IPS-20b (cell line): ENCODE measurements around the gene LCE6A.

ENCODE experiments used
- H3K27ac ChIP-seq: one replicate; pipeline ENCODE4 v1.5.1; 2013; ENCODE audit warnings: low read length
- H3K27me3 ChIP-seq: 2 replicates; pipeline ENCODE4 v1.6.1; 2013; ENCODE audit warnings: mild to moderate bottlenecking, low read length, inconsistent platforms; ENCODE audit not compliant: insufficient read depth
- H3K36me3 ChIP-seq: 2 replicates; pipeline ENCODE4 v1.6.1; 2013; ENCODE audit warnings: low read depth, mild to moderate bottlenecking, inconsistent platforms, low read length, moderate library complexity; ENCODE audit not compliant: insufficient read depth
- H3K4me1 ChIP-seq: 2 replicates; pipeline ENCODE4 v1.6.1; 2013; ENCODE audit warnings: mild to moderate bottlenecking, control low read depth, inconsistent platforms, low read length, moderate library complexity; ENCODE audit not compliant: insufficient read depth
- H3K4me3 ChIP-seq: 2 replicates; pipeline ENCODE4 v1.5.1; 2013; ENCODE audit warnings: mild to moderate bottlenecking, low read length, inconsistent platforms
- H3K9ac ChIP-seq: 2 replicates; pipeline ENCODE4 v1.6.1; 2013; ENCODE audit warnings: low read depth, mild to moderate bottlenecking, inconsistent platforms, low read length, moderate library complexity
- H3K9me3 ChIP-seq: 2 replicates; pipeline ENCODE4 v1.6.1; 2013; ENCODE audit warnings: mild to moderate bottlenecking, low read depth, low read length, inconsistent platforms; ENCODE audit not compliant: insufficient read depth

The LCE6A gene

GRCh38 chr1:152842556-152842955, at the start of gene LCE6A:
TSS of gene LCE6A (plus strand) at chr1:152842856. CDS start at chr1:152843521, 665 bp downstream.
- Histone ChIP-seq H3K9me3 (peaks cover 36% of the 10 kb centered on the region), H3K36me3 (no peaks in the 10 kb centered on the region), H3K9ac (no peak within 1 kb of the TSS), H3K27me3 (no peaks in the 10 kb centered on the region), H3K4me3 (no peak within 1 kb of the TSS), H3K27ac (no peak within 1 kb of the TSS), H3K4me1 (no peaks in the 10 kb centered on the region)

DNA sequence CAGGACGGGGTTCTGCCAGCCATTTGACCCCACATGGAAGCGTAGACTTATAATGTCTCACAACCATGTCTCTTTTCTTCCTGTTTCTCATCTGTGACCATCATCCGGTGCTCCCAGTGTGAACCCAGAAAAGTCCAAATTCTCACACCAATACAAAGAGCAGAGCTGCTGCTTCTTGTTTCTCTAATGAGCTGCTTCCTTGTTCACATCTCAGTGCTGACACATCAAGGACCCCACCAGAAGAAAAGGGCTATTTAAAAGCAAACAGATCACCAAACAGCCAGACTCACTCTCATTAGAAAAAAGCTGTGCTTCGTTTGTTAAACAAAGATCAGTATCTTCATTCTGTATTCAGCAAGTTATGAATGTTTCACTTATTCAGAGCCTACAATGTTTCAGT, 47.0 kb upstream of the LCE6A start:
- Histone ChIP-seq H3K4me3 (no peak overlapping the region), H3K27ac (no peak overlapping the region)

DNA sequence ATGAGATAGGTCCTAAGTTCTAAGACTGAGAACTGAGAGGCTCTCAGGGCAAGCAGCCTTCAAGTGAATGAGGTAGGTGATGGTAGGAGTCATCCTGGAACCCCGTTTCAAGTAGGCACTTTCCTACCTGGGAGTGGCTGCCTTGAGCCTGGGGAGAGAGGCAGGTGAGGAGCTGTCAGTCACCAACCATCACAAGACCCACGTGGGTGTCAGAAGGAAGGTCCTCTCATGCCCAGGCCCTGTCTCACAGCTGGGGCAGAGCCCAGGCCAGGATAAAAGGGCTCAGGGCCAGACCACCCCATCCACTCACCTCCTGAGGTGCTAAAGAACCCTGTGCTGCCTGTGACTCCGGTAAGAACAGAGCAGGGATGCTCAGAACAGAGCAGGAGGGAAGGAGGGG, 46.2 kb upstream of the LCE6A start, which contains the start of gene LCE1D:
LCE1D (plus strand) TSS at position 301 of the 400 bp plus-strand sequence. CDS start 1,074 bp downstream, outside the sequence.
- Histone ChIP-seq H3K9me3 (peaks cover 4% of the 10 kb centered on the region; the same call in 1 of the 2 replicates), H3K4me3 (no peak within 1 kb of the TSS), H3K27me3 (no peaks in the 10 kb centered on the region), H3K9ac (no peak within 1 kb of the TSS), H3K27ac (no peak within 1 kb of the TSS), H3K36me3 (no peaks in the 10 kb centered on the region), H3K4me1 (no peaks in the 10 kb centered on the region)

More for the DNA sequence above, 47.0 kb upstream of the LCE6A start:
- Histone ChIP-seq H3K9me3 (peaks cover 1% of the 10 kb centered on the region; the same call in 1 of the 2 replicates), H3K36me3 (no peaks in the 10 kb centered on the region), H3K4me1 (no peaks in the 10 kb centered on the region), H3K27me3 (no peaks in the 10 kb centered on the region), H3K9ac (no peak overlapping the region)

- no peak overlapping the region for H3K9ac ChIP-seq
- no peaks in the 10 kb centered on the region for H3K27me3 ChIP-seq
- H3K27ac ChIP-seq, result no peak overlapping the region
- peaks cover 39% of the 10 kb centered on the region for H3K9me3 ChIP-seq
- H3K36me3 ChIP-seq, result no peaks in the 10 kb centered on the region
- H3K4me3 ChIP-seq, result no peak overlapping the region
- no peaks in the 10 kb centered on the region for H3K4me1 ChIP-seq
Observed at GRCh38 chr1:152801333-152801732, 41.3 kb upstream of the LCE6A start.

DNA sequence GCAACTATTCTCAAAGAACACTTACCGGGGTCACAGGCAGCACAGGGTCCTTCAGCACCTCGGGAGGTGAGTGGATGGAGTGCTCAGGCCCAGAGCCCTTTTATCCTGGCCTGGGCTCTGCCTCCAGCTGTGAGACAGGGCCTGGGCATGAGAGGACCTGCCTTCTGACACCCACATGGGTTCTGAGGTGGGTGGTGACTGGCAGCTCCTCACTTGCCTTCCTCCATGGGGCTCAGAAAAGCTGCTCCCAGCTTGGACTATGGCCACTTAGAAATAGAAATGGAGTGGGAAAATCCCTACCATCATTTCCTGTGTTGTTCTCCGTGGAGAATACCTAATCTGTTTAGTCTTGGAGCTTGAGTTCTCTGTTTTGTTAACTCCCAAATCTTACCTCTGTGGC, 36.1 kb upstream of the LCE6A start, which contains the start of gene LCE1C:
LCE1C (minus strand) TSS at position 76 of the 400 bp plus-strand sequence. CDS start 1,173 bp downstream, outside the sequence.
- no peak within 1 kb of the TSS for H3K4me3 ChIP-seq
- no peak within 1 kb of the TSS for H3K9ac ChIP-seq
- H3K27me3 ChIP-seq, result no peaks in the 10 kb centered on the region
- H3K36me3 ChIP-seq, result no peaks in the 10 kb centered on the region
- no peaks in the 10 kb centered on the region for H3K4me1 ChIP-seq
- H3K9me3 ChIP-seq, result peaks cover 56% of the 10 kb centered on the region
- H3K27ac ChIP-seq, result no peak within 1 kb of the TSS

GRCh38 chr1:152811050-152811449, 31.6 kb upstream of the LCE6A start:
- Histone ChIP-seq H3K9ac (no peak overlapping the region), H3K4me1 (no peaks in the 10 kb centered on the region), H3K27me3 (no peaks in the 10 kb centered on the region), H3K36me3 (no peaks in the 10 kb centered on the region), H3K27ac (no peak overlapping the region), H3K4me3 (no peak overlapping the region), H3K9me3 (peaks cover 51% of the 10 kb centered on the region)

GRCh38 chr1:152811671-152812070, 31.0 kb upstream of the LCE6A start, which contains the start of gene LCE1B:
TSS of gene LCE1B (plus strand) at chr1:152811971. CDS start at chr1:152812447, 476 bp downstream.
- H3K9ac ChIP-seq, result no peak within 1 kb of the TSS
- no peaks in the 10 kb centered on the region for H3K4me1 ChIP-seq
- no peaks in the 10 kb centered on the region for H3K27me3 ChIP-seq
- no peaks in the 10 kb centered on the region for H3K36me3 ChIP-seq
- H3K27ac ChIP-seq, result no peak within 1 kb of the TSS
- H3K4me3 ChIP-seq, result no peak within 1 kb of the TSS
- peaks cover 48% of the 10 kb centered on the region for H3K9me3 ChIP-seq

DNA sequence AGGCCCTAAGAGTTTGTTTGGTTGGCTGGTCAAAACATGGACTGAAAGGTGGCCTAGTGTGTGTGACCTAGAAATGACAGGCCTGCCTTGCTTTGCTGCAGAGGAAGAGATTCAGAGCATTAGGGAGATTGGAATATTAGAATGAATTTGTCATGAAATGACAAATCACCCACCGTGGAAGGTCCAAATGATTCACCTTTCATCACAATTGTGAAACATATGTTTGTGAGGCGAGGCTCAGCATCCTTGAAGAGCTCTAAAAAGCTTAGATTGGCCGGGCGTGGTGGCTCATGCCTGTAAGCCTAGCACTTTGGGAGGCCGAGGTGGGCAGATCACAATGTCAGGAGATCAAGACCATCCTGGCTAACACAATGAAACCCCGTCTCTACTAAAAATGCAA, 25.3 kb upstream of the LCE6A start:
- Histone ChIP-seq H3K27ac (no peak overlapping the region), H3K27me3 (no peaks in the 10 kb centered on the region), H3K4me1 (no peaks in the 10 kb centered on the region), H3K9me3 (peaks cover 33% of the 10 kb centered on the region), H3K4me3 (no peak overlapping the region), H3K9ac (no peak overlapping the region), H3K36me3 (no peaks in the 10 kb centered on the region)

DNA sequence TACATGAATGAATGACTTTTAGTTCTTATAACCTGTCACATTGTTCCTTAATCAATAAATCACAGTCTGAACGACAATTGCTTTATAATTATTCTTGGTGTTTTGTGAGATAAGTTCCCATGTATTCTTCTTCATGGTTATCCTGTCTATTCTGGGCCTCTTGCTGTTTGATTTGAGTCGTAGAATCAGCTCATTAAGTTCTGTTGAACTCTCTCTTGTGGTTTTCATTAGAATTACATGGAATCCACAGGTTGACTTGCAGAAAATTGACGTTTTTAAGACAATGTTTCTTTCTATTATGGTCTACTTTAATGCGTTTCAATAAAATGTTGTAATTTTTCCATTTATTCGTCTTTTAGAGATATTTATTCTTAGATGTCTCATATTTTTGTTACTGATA, 19.4 kb upstream of the LCE6A start:
- H3K36me3 ChIP-seq, result no peaks in the 10 kb centered on the region
- no peak overlapping the region for H3K27ac ChIP-seq
- H3K4me1 ChIP-seq, result no peaks in the 10 kb centered on the region
- no peak overlapping the region for H3K4me3 ChIP-seq
- no peak overlapping the region for H3K9ac ChIP-seq
- H3K9me3 ChIP-seq, result peaks cover 28% of the 10 kb centered on the region
- H3K27me3 ChIP-seq, result no peaks in the 10 kb centered on the region

GRCh38 chr1:152824964-152825363, 17.7 kb upstream of the LCE6A start:
- no peak overlapping the region for H3K9ac ChIP-seq
- no peaks in the 10 kb centered on the region for H3K4me1 ChIP-seq
- no peaks in the 10 kb centered on the region for H3K27me3 ChIP-seq
- H3K27ac ChIP-seq, result no peak overlapping the region
- peaks cover 43% of the 10 kb centered on the region for H3K9me3 ChIP-seq
- H3K36me3 ChIP-seq, result no peaks in the 10 kb centered on the region
- H3K4me3 ChIP-seq, result no peak overlapping the region

- no peak within 1 kb of the TSS for H3K4me3 ChIP-seq
- peaks cover 46% of the 10 kb centered on the region for H3K9me3 ChIP-seq
- H3K27me3 ChIP-seq, result no peaks in the 10 kb centered on the region
Observed at GRCh38 chr1:152827173-152827572, 15.5 kb upstream of the LCE6A start, which contains the start of gene LCE1A. TSS of gene LCE1A (plus strand) at chr1:152827473. CDS start at chr1:152827473, 0 bp downstream.

GRCh38 chr1:152836870-152837269, 5.8 kb upstream of the LCE6A start:
- H3K27ac ChIP-seq, result no peak overlapping the region
- no peak overlapping the region for H3K4me3 ChIP-seq
- H3K9ac ChIP-seq, result no peak overlapping the region
- H3K4me1 ChIP-seq, result no peaks in the 10 kb centered on the region
- H3K36me3 ChIP-seq, result no peaks in the 10 kb centered on the region
- H3K27me3 ChIP-seq, result no peaks in the 10 kb centered on the region
- peaks cover 30% of the 10 kb centered on the region for H3K9me3 ChIP-seq

More at GRCh38 chr1:152827173-152827572, 15.5 kb upstream of the LCE6A start, which contains the start of gene LCE1A:
- no peaks in the 10 kb centered on the region for H3K4me1 ChIP-seq
- H3K27ac ChIP-seq, result no peak within 1 kb of the TSS
- no peaks in the 10 kb centered on the region for H3K36me3 ChIP-seq
- no peak within 1 kb of the TSS for H3K9ac ChIP-seq
